AG09309 (cell line): ENCODE results near the gene NFE2L1.
"Not testable (repeated sequence)": the region's sequence is repeated elsewhere in the genome, so short reads cannot be mapped to it uniquely, and the experiment has no call there.

ENCODE experiments used
- DNase-seq: peaks from one replicate; pipeline ENCODE4 v3.0.0-alpha.2; 2010; ENCODE audit warnings: low read depth
- H3K4me3 ChIP-seq: 2 replicates; pipeline ENCODE4 v1.5.1; 2011; ENCODE audit warnings: mild to moderate bottlenecking, low read depth, low read length, moderate library complexity; ENCODE audit not compliant: control insufficient read depth
- CTCF ChIP-seq: IDR thresholded peaks from 2 replicates; pipeline ENCODE4 v1.5.1; 2011; ENCODE audit warnings: mild to moderate bottlenecking, low read depth, low read length, inconsistent platforms; ENCODE audit not compliant: insufficient read depth, control insufficient read depth; ENCODE audit errors: missing control alignments

NFE2L1 gene

GRCh38 chr17:48060249-48060648 is 12.1 kb downstream of the NFE2L1 start:
- no peak for TF ChIP-seq CTCF
- DNase-seq: no peak
- no peak overlapping the region for H3K4me3 ChIP-seq

GRCh38 chr17:48062273-48062672 is 14.1 kb downstream of the NFE2L1 start:
- no peak for TF ChIP-seq CTCF
- no peak overlapping the region for H3K4me3 ChIP-seq
- no peak for DNase-seq

- no peak overlapping the region for H3K4me3 ChIP-seq
- no peak for DNase-seq
- TF ChIP-seq CTCF: no peak
These were observed 16.5 kb downstream of the NFE2L1 start for GRCh38 chr17:48064638-48065037.

- H3K4me3 ChIP-seq: no peak overlapping the region
- no peak for DNase-seq
- TF ChIP-seq CTCF: no peak
These were observed 18.0 kb downstream of the NFE2L1 start for GRCh38 chr17:48066192-48066591.

- no peak for DNase-seq
- TF ChIP-seq CTCF: no peak
- no peak overlapping the region for H3K4me3 ChIP-seq
These were observed 18.5 kb downstream of the NFE2L1 start for GRCh38 chr17:48066656-48067055.

GRCh38 chr17:48067245-48067644 is 19.1 kb downstream of the NFE2L1 start:
- TF ChIP-seq CTCF: no peak
- H3K4me3 ChIP-seq: no peak overlapping the region

GRCh38 chr17:48067808-48068207 is 19.6 kb downstream of the NFE2L1 start:
- not testable (repeated sequence) for DNase-seq, H3K4me3 ChIP-seq

More at GRCh38 chr17:48067245-48067644, 19.1 kb downstream of the NFE2L1 start:
- DNase-seq: no peak
